ENCODE data around the gene FGL2. TPM values are rescaled to one million over a fixed set of nuclear protein-coding genes. Genes with fewer than 3 reads are reported as not detected.
"Not testable (repeated sequence)": the region's sequence is repeated elsewhere in the genome, so short reads cannot be mapped to it uniquely, and the experiment has no call there.

Gene FGL2
- total RNA-seq = 10.9 TPM

GRCh38 chr7:77199013-77199966 is at the start of gene FGL2:
FGL2 (minus strand) TSS chr7:77199819; CDS start chr7:77199793, 26 bp downstream.
- peak; percentile 74 for DNase-seq (ENCODE audit: low spot score)

DNA sequence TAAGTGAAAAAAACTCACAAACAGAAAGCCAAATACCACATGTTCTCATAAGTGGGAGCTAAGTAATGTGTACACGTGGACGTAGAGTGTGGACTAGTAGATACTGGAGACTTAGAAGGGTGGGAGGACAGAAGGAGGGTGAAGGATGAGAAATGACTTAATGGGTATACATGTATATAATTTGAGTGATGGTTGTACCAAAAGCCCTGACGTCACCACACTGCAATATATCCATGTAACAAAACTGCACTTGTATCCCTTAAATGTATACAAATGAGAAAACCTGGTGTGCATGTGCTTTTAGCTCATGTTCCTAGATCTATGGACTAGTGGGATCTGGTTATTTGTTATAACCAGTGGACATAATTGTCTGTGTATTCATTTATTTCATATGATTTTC is 48.5 kb upstream of the FGL2 start:
- DNase-seq (ENCODE audit: low spot score) = no peak

- peak; percentile 73 for DNase-seq (ENCODE audit: low spot score)
These were observed 47.7 kb upstream of the FGL2 start for GRCh38 chr7:77247206-77247850.

DNA sequence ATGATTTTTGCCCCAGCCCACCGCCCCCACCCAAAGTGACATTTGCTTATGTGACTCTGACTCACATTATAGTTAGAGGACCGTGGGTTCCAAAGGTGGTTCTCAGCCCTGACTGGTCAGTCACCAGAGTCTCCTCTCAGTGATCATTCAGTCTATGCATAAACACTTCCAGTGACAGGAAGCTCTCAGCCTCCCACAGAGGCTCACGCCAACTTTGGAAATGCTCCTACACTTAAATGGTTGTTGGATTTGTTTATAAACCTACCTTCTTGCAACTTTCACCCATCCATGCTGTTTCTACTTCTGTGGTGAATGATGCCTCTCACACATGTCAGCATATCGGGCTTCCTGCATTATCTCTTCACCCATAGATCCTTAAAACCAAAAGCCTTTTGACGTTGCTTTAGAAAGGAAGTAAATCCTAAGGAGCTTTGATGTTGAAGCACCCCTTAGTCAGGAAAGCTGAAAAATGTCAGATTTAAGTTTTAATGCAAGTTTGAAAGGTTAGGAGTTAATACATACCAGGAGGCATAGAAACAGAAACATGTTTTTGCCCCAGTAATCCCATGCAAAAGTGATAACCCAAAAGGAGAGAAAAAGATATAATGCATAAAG is 46.5 kb upstream of the FGL2 start:
- no peak for DNase-seq (ENCODE audit: low spot score)

GRCh38 chr7:77245015-77245755 is 45.6 kb upstream of the FGL2 start:
- DNase-seq (ENCODE audit: low spot score) = no peak

DNA sequence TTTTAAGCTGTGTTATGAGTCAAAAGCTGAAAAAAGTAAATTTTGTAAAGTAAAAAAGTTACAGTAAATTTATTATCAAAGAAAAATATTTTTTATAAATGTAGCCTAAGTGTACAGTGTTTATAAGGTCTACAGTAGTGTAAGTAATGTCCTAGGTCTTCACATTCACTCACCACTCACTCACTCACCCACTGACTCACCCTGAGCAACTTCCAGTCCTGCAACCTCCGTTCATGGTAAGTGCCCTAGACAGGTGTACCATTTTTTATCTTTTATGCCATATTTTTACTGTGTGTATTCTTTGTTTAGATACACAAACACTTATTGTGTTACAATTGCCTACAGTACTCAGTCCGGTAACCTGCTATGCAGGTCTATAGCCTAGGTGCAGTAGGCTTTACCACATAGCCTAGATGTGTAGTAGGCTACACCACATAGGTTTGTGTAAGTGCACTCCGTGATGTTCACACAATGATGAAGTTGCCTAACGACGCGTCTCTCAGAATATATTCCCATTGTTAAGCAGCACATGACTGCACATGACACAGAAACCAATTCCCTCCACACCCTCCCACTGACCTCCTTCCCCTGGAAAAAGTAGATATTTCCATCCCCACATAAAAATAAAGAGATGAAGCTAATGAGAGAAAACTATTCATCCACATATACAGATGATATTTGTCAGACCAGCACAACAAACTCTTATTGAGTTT is 44.8 kb upstream of the FGL2 start:
- DNase-seq (ENCODE audit: low spot score) = no peak

GRCh38 chr7:77242554-77242953 is 42.9 kb upstream of the FGL2 start:
- DNase-seq (ENCODE audit: low spot score) = no peak

DNA sequence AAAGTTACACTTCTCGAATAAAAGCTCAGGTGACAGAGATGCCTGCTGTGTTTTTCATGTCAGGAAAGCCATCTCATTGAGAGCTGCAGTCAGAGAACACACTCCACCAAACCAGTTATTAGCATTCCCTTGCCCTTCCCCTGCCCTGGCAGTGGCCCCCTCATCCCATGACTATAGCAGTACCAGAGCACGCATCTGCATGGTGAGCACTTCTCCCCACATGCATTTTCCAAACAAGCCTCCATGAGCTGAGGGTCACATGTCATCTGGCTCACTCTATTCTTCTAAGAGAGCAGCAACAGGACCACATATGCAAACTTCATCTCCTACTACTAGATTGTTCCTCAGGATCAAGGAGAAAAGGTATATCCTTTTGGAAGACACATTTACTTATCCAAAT is 42.4 kb upstream of the FGL2 start:
- DNase-seq (ENCODE audit: low spot score) = no peak

DNA sequence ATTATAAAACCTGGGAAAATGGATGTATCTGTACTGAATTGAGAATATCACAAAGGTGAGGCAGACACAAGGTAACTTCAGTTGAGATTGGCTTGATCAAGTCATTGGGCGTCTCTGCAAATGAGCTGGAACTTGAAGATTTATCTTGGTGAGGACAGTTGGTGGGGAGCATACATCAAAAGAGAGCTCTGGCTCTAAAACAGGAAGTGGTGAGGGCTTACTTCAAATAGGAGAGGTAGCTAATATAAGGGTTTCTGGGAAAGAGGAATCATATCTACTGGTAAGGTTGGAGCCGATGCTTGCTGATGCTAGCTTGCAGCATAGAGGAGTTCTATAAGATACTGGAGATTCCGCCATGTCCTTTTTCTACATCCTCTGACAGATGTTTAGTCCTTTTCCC is 39.9 kb upstream of the FGL2 start:
- DNase-seq (ENCODE audit: low spot score) = no peak

DNA sequence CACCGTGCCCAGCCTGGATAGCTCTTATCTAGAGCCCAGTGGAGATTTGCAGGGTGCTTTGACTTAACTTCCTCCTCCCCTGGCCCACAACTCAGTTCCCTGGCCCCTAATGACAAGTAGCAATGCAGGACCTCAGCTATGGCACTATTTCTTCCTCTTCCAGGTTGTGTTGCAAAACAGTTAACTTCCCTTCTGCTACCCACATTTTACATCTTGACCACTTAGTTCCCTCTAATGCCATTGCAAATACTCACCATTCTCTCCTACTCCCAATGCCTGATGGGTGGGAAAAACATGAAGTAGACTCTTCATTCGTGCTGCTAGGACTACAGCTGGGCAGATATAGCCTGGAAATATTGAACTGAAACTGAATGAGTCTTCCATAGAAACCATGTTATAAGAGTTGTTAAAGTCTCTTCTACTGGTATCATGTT is 39.1 kb upstream of the FGL2 start:
- DNase-seq (ENCODE audit: low spot score) = no peak

DNA sequence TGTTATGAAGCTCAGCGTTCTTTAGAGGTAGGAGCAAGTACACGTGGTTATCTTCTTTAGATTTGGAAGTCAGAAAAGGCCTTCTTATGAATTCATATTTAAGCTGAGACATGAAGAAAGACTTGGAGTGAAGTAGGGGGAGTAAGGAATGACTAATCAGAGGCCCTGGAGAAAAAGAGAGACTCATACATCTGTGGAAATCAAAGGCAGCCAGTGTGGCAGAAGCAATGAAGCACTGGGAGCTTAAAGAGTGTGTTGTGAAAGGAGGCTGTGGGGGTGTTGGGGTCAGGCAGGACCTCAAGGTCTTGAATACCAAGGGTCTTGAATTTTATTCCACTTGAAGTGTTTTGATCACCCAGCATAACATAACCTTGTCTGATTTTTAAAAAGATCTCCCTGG is 35.7 kb upstream of the FGL2 start:
- no peak for DNase-seq (ENCODE audit: low spot score)

GRCh38 chr7:77232467-77232866 is 32.8 kb upstream of the FGL2 start:
- no peak for DNase-seq (ENCODE audit: low spot score)

GRCh38 chr7:77228795-77229194 is 29.2 kb upstream of the FGL2 start:
- not testable (repeated sequence) for DNase-seq (ENCODE audit: low spot score)

DNA sequence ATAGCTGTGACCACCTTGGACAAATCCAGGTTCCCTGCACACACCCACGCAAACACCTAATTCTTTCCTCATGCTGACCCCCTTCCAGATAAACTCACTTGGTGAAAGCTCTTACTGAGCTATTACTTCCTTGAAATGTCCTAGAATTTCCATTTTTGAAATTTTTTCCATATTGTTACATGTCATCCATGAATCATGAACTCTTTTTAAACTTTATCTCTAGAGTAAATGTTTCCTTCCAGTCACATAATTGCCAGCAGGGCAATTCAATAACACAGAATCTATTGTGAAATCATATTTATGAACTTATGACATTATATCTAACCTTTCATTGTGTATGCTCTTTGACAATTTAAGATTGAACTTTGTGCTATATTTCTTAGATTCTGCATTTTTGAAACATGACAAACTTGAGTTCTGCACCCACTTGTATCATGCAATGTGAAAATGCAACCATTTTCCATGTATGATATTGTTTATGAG is 26.8 kb upstream of the FGL2 start:
- DNase-seq (ENCODE audit: low spot score) = no peak

DNA sequence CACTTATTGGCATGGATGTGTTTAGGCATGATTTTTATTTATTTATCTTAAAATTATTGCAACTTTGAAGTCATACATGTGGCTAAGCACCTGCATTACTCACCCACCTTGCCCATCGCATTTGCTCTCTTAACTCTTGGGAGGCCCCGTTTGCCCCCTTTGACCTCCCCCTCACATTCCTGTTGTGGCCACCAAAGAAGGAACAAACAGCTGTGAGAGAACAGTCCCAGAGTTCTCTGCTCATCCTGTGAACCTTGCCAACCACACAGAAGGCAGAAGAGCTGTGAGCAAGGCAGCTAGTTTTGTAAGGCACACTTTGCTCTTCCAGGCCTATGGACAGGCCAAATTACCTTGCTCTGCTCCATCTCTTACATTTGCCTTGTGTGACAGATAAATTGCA is 23.6 kb upstream of the FGL2 start:
- no peak for DNase-seq (ENCODE audit: low spot score)

- no peak for DNase-seq (ENCODE audit: low spot score)
These were observed 23.2 kb upstream of the FGL2 start for GRCh38 chr7:77222819-77223218.

GRCh38 chr7:77222065-77222464 is 22.4 kb upstream of the FGL2 start:
- DNase-seq (ENCODE audit: low spot score) = no peak

DNA sequence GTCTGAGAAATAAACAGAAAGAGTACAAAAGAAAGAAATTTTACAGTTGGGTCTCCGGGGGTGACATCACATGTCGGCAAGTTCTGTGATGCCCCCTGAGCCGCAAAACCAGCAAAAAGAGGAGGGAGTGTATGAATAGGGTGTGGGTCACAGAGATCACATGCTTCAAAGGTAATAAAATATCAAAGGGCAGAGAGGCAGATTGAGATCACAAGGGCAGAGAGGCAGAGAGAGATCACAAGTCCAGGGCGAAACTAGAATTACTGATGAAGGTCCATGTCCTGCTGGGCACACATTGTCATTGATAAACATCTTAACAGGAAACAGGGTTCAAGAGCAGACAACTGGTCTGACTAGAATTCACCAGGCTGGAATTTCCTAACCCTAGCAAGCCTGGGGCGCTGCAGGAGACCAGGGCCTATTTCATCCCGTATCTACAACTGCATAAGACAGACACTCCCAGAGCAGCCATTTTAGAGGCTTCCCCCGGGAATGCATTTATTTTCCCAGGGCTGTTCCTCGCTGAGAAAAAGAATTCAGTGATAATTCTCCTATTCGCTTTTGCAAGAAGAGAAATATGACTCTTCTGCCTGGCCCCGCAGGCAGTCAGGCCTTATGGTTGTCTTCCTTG is 20.2 kb upstream of the FGL2 start:
- DNase-seq (ENCODE audit: low spot score) = not testable (repeated sequence)

- DNase-seq (ENCODE audit: low spot score) = no peak
These were observed 18.0 kb upstream of the FGL2 start for GRCh38 chr7:77217474-77218185.

All from ureter (tissue), 1 donor.